ENCODE measurements around the gene PRKX. TPM values are rescaled to one million over a fixed set of nuclear protein-coding genes. Genes with fewer than 3 reads are reported as not detected.
"Not testable (repeated sequence)": the region's sequence is repeated elsewhere in the genome, so short reads cannot be mapped to it uniquely, and the experiment has no call there.

The PRKX gene
- total and polyA plus RNA-seq, 8 donors: 11.6 to 23.6 (median 13.6) TPM

DNA sequence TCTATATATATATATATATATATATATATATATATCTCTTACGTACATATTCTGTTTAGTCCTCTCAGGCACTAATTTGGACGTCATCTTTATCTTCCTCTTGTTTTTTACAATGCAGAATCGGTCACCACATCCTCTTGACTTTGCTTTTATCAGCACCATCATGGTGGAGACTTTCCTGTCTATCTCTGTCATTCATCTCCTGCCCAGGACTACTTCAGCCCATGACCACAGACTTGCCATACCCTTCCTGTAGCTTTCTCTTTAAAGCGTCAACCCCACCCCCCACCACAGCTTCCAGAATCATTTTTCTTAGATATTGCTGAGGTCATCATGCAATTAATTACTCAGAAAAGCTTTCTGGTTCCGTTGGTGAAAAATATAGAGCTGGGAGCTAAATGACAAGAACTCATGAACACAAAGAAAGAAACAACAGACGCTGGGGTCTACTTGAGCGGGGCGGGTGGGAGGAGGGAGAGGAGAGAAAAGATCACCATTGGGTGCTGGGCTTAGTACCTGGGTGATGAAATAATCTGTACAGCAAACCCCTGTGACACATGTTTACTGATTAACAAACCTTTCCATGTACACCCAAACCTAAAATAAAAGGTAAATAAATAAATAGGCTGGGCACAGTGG is 30.5 kb upstream of the PRKX start:
- ATAC-seq: peak; percentile 33
- intact Hi-C loops (cut with DNase I): no loop called here

DNA sequence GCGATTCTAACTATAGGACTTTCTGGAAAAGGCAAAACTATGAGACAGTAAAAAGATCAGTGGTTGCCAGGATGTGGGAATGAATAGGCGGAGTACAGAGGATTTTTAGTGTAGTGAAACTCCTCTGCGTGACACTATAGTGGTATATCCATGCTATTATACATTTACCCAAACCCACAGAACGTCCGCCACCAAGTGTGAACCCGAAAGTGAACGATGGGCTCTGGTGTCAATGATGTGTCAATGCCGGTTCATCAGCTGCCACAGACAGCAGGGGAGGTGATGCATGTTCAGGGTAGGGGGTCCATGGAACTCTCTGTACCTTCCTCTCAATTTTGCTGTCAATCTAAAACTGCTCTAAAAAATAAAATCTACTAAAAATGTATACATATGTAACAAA is 27.5 kb upstream of the PRKX start:
- ATAC-seq; H3K36me3 ChIP-seq; intact Hi-C loops (cut with DNase I); H3K4me3 ChIP-seq; H3K9me3 ChIP-seq; H3K4me1 ChIP-seq; DNase-seq; H3K27ac ChIP-seq; H3K27me3 ChIP-seq: not testable (repeated sequence)

More for the DNA sequence above, 30.5 kb upstream of the PRKX start:
- Histone ChIP-seq H3K36me3 (no peaks in the 10 kb centered on the region), H3K4me3 (no peak overlapping the region), H3K4me1 (no peaks in the 10 kb centered on the region), H3K27ac (no peak overlapping the region), H3K9me3 (no peaks in the 10 kb centered on the region), H3K27me3 (no peaks in the 10 kb centered on the region)
- TF ChIP-seq, protein P1, sequence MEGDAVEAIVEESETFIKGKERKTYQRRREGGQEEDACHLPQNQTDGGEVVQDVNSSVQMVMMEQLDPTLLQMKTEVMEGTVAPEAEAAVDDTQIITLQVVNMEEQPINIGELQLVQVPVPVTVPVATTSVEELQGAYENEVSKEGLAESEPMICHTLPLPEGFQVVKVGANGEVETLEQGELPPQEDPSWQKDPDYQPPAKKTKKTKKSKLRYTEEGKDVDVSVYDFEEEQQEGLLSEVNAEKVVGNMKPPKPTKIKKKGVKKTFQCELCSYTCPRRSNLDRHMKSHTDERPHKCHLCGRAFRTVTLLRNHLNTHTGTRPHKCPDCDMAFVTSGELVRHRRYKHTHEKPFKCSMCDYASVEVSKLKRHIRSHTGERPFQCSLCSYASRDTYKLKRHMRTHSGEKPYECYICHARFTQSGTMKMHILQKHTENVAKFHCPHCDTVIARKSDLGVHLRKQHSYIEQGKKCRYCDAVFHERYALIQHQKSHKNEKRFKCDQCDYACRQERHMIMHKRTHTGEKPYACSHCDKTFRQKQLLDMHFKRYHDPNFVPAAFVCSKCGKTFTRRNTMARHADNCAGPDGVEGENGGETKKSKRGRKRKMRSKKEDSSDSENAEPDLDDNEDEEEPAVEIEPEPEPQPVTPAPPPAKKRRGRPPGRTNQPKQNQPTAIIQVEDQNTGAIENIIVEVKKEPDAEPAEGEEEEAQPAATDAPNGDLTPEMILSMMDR (IDR thresholded peaks at IDR 0.05): no peak
- no peak for DNase-seq

DNA sequence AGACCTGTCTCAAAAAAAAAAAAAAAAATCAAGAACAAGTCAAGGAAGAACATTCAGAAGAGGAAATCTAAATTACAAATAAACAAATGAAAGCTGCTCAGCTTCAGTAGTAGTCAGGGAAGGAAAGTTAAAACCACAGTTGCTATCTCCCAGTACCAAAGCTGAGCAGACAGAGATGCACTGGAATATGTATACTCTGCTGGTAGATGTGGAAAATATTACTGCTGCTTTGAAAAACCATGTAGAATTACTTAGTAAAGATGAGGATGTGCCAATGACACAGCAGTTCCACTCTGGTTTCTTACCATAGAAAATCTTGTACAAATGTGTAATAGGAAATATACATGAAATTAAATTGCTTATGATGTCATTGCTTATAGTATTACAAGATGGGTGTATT is 25.1 kb upstream of the PRKX start:
- H3K27ac ChIP-seq: no peak overlapping the region

DNA sequence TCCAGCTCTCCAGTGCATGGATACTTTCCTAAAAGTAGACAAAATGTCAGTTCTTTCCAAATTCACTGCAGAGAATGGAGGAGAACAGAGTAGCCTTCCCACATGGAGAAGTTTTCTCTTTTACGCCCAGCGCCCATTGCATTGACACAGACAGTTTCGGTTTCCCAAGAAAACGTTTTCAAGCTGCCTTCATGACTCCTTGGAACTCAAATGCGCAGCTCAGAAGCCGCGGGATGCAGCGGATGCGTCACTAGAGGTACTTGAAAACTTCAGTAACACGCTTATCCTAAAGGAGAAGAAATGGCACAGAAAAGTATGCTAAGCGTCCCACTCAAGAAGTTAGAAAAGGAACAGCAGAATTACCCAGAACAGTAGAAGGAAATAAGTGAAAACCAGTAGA is 23.1 kb upstream of the PRKX start:
- H3K4me3 ChIP-seq; H3K4me1 ChIP-seq; intact Hi-C loops (cut with DNase I); H3K9me3 ChIP-seq; H3K27ac ChIP-seq; H3K36me3 ChIP-seq; ATAC-seq; DNase-seq; H3K27me3 ChIP-seq: not testable (repeated sequence)

More for the DNA sequence above, 25.1 kb upstream of the PRKX start:
- no peaks in the 10 kb centered on the region for H3K36me3 ChIP-seq
- TF ChIP-seq, protein P1 (IDR thresholded peaks at IDR 0.05): no peak
- no peaks in the 10 kb centered on the region for H3K9me3 ChIP-seq
- H3K4me3 ChIP-seq: no peak overlapping the region
- intact Hi-C loops (cut with DNase I): no loop called here
- no peak for ATAC-seq
- no peaks in the 10 kb centered on the region for H3K4me1 ChIP-seq
- DNase-seq: no peak
- no peaks in the 10 kb centered on the region for H3K27me3 ChIP-seq

DNA sequence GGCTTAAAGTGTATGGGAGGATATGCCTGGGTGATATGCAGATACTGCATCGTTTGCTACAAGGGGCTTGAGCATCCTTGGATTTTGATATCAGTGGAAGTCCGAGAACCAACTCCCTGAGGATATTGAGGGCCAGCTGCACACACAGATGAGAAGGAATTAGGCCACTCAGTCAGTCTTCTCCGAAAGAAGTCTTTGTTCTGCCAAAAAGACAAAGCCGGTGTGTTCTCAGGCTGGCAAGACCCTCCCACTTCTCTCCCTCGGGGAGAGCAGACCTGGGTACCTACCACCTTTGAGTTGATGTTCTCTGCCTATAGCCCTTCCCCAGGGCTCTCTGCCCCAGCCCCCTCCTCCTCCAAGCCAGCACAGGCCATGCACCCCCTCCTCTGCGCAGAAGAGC is 22.4 kb upstream of the PRKX start:
- H3K27me3 ChIP-seq; DNase-seq; intact Hi-C loops (cut with DNase I); ATAC-seq; H3K4me1 ChIP-seq; H3K36me3 ChIP-seq; H3K4me3 ChIP-seq; H3K9me3 ChIP-seq; H3K27ac ChIP-seq: not testable (repeated sequence)

DNA sequence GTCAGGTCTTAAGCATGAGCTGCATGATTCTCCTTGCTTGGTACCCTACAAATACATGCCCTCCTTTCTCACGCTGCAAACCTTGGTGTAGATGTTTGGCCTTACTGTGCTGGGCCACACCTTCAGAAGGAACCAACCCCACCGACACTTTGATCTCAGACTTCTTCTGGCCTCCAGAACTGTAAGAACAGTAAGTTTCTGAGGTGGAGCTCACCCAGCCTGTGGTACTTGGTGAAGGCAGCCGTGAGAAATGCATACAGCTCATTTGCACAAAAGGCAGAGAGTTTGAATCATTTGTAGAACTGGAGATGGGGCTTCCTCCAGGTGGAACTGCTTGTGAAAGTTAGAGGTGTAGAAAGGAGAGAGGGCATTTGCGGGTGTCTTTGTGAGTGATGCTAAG is 21.0 kb upstream of the PRKX start:
- ATAC-seq; H3K27ac ChIP-seq; H3K9me3 ChIP-seq; intact Hi-C loops (cut with DNase I); H3K36me3 ChIP-seq; DNase-seq; H3K27me3 ChIP-seq; H3K4me1 ChIP-seq; H3K4me3 ChIP-seq: not testable (repeated sequence)

DNA sequence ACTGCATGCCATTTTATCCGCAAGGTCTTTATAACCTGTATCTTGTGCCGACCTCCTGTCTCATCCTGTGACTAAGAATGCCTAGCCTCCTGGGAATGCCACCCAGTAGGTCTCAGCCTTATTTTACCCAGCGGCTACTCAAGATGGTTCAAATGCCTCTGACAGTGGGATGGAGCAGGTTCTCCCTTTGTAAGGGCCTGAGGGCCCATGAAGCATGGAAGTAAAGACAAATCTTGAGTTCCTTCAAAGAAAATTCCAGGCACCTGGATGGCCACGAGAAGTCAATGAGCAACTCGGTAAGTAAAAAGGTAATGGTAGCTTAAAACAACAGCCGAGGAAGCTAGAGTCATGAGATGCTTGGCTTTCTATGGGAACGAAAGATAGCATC is 19.6 kb upstream of the PRKX start:
- intact Hi-C loops (cut with DNase I): no loop called here

DNA sequence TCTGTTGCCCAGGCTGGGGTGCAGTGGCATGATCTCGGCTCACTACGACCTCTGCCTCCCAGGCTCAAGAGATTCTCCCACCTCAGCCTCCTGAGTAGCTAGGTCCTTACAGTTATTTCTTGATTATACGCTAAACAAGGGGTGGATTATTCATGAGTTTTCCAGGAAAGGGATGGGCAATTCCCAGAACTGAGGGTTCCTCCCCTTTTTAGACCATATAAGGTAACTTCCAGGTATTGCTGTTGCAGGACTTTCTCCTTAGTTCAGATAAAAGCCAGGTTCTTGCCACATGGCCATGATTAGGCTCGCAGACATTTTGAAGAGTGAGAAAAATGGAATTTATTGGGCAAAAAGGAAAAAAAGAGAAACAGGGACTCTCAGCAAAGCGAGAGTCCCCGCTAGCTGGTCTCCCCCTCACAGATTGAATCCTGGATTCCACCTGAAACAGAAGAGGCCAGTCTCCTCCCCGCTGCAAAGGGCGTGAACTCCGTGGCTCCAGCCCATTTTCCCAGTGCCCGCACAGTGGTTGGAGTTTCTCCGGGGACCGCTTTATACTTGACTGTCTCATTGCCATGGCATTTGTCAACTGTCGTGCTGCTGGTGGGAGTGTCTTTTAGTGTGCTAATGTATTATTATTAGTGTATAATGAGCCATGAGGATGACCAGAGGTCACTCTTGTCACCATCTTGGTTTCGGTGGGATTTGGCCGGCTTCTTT is 19.0 kb upstream of the PRKX start:
- H3K9me3 ChIP-seq; H3K4me3 ChIP-seq; ATAC-seq; intact Hi-C loops (cut with DNase I); H3K4me1 ChIP-seq; H3K27ac ChIP-seq; H3K36me3 ChIP-seq; DNase-seq; H3K27me3 ChIP-seq: not testable (repeated sequence)

More for the DNA sequence above, 19.6 kb upstream of the PRKX start:
- ATAC-seq: no peak
- TF ChIP-seq, protein P1 (IDR thresholded peaks at IDR 0.05): no peak
- Histone ChIP-seq H3K9me3 (no peaks in the 10 kb centered on the region), H3K27me3 (no peaks in the 10 kb centered on the region), H3K4me1 (no peaks in the 10 kb centered on the region), H3K36me3 (no peaks in the 10 kb centered on the region), H3K4me3 (no peak overlapping the region), H3K27ac (no peak overlapping the region)
- DNase-seq: no peak
